Stimulated activated CD4-positive, alpha-beta T cell treated with anti-CD3 and anti-CD28 coated beads, Interleukin-1b, Interleukin-23, amount 100 ng/mL, for 1 hour (primary cell): ENCODE measurements around the gene EPHB3.

Experiments used
- DNase-seq, 2 donors: peaks; one replicate each; pipeline ENCODE4 v3.0.0-alpha.2; 2020; ENCODE audit warnings: low read depth in 2 of 2

Gene EPHB3

DNA sequence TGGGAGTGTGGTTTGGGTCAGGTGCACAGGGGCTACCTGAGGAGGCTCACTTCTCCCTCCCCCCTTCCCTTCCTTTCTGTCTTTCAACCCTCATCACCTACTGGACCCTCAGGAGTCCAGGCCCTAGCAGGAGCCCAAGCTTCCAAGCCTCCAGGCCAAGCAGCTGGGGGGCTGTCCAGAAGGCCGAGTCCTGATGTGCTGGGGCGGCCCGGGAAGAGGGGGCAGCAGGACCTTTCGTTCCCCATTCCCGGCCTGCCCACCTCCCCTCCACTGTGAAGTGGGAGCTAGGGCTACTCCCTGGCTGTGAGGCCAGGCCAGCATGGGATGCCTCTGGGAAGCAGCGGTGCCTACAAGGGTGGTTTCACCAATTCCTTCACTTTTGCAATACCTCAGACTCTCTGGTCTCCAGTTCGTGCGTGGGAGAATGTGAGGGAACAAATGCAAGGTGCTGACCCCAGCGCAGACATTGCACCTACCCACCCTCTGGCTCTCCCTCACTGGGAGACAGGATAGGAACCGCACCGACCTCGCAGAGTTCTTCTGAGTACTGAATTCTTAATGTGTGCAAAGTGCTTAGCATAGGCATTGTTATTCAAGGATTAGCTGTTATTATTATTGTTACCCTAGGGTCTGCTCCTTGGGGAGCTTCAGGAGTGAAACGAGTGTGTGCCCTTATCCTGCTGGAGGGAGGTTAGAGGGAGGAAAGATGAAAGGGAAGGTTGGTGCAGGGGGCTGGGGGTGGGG lies 2.5 kb downstream of the EPHB3 start:
- DNase-seq: no peak

DNA sequence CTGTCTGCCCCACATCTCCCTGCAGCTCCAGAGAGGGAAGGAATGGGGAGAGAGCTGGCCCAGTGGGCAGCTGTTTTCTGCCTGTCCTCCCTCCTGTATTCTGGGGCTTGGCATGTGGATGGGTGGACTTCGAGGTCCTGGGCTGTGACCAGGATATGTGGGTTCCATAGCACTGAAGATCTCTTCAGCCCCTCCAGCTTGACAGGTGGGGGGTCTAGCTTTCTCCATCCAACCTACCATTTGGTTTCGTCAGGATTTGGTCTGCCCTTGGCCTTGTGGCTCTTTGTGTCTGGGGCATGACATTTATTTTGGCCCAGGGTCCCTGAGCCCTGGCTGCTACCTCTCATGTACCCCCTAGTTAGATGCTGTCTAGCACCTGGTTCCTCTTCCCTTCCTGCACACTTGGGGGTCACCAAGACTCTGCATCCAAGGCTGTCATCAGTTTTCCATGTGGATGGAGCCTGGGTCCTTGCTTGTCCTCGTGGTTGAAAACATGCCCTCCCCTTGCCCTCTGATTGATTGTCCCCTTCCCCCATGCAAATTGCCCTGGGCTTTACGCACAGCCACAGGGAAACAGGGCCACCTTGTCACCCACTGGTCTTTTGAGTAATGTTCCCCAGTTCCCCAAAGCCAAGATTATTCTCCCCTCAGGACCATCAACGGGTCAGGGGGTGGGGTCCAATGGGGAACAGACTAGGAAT lies 3.2 kb downstream of the EPHB3 start:
- no peak for DNase-seq

DNA sequence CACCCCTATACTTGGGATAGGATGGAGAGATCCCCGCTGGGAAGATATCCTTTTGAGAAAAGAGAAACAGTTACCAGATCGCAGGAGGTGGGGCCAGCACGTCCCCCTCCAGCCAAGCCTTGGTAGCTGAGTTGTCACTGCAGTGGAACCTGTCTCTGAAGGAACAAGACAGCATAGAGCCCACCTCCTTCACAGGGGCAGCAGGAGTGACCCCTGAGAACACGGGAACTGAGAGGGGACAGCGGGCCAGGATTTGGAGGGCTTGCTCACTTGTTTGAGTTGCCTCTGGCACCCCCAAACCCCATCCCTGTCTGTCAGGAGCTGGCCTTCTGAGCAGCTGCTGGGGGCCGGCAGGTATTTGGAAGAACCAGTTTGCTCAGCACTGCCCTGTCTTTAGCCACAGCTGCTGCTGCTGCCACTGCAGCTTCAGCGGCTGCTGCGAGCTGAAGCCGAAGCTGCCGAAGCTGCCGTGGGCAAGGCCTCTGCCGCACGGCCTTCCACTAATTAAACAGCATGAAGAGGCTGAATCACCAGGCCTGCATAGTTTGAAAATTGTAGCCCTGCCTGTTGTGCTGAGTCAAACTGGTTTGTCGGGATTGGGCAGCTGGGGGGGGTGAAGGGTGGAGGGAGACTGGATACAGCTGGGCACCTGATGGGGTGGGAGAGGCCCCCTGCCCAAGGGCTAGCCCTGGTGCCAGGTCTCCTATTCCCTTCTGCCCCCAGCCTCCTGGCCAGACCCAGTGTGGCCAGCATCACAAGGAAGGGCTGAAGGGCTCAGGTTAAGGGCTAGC lies 4.0 kb downstream of the EPHB3 start:
- DNase-seq: no peak

DNA sequence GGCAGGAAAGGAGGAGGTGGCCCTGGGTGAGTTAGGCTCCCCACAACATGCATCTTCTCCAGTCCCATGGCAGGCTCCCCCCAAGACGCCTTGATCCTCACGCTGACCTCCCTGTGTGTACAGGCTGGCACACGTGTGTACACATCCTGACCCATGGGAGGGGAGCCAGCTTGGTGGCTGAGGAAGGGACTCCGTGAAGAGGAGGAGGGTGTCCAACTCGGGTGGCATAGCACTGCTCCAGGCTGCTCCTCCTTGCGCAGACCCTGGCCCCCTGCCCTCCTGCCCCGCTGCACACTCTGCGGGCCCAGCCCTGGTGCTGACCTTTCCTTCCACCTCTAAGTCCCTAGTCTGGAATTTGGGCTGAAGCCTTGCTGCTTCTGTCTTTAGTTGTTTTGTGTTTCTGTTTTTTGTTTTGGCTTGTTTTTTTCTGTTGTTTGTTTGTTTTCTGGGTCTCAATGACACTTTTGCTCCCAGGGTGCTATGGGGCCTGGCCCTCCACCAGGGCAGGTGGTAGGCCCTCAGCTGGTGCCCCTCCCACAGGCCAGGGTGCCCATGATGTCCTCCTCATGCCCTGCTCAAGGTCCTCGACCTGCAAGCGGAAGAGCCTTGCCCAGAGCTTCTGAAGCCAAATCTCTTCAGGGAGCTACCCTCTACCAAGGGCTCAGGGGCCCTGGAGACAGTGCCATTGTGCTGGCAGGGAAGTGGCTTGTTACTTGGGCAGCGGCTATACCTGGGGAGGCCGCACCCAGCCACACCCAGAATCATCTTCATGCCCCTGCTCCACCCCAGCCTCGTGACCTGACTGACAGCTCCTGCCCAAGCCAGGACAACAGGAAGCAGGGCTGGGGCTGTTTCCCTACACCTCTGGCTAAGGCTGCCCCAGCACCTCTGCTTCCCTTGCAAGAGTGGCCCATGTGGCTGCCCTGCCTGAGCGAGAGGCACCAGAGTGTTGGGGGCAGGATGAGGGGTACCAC lies 5.1 kb downstream of the EPHB3 start:
- no peak for DNase-seq

DNA sequence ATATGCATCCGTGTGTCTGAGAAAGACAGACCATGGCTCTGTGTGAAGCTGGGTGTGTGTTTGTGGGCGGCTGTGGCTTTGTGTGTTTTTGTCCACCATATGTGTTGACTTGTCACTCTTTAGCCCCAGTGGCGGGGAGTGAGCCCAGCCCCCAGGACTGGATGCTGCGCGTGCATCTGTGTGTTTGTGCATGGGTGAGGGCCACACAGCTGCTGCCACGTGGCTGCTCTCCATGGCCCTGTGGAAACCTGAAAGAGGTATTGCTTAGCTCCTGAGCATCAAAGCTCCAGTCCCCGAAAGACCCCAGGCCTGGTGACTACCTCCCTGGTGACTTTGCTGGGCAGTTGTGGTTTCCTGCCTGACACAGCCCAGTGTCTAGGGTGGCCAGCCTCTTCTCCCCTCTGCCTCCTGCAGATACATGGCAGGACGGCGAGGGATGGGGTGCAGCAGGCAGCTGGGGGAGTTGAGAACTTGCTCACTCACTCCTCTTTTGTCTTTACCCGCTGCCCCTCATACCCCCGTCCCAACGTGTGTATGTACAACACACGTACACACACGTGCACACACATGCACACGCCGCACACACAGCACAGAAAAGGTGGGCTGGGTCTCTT lies 6.5 kb downstream of the EPHB3 start:
- no peak for DNase-seq

DNA sequence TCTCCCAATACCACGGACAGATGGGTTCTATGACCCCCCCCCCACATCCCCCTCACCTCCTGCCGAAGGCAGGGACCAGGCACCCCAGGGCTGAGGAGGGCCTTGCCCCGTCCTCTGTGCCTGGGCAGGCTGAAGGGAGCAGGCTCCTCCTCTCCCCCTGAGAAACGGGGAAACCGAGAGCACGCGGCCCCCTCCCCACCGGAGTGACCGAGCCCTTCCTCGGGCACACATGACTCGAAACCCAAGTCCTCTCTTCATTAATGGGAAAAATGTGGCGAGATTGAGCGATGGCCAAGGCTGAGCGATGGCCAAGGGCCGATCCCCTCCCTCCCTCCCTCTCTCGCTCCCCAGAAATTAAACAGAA lies 7.0 kb downstream of the EPHB3 start:
- DNase-seq: no peak

DNA sequence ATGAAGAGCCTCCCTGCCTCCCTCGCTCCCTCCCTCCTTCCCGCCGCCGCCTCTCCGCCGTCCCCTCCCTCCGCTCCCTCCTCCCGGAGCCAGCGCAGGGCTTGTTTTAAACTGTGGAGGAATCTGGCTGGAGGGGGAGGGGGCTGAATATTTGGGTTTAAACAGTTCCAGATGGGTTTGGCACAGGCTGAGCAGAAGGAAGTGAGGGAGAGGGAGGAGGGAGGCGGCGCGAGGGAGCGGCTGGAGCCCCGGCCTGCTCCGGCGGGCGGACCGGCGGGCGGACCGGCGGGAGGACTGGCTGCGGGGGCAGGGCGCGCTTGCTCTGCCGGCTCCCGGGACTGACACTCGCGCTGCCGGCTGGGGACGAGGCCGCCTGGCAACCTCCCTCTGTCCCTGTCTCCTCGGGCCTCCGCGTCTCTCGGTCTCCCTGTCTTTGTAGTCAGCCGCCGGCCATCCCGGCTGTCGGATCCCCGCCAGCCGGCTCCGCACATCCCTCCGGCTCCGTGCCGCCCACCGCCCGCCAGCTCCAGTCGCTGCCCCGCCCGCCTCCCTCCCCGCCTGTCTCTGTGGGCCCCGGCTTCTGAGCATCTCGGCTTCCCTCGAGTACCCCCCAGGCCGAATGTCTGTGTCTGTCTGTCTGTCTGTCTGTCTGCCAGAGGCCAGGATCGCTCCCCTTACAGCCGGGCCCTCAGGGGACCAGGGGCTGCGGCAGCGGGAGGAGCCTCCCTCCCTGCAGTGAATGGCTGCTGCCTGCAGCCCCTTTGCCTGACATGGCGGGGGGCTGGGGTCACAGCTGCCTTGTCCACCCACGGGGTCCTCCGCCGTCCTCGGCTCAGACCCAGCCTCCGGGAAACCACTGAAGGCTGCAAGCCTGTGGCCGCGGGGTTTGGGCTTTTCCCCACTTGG lies 7.6 kb downstream of the EPHB3 start:
- no peak for DNase-seq

DNA sequence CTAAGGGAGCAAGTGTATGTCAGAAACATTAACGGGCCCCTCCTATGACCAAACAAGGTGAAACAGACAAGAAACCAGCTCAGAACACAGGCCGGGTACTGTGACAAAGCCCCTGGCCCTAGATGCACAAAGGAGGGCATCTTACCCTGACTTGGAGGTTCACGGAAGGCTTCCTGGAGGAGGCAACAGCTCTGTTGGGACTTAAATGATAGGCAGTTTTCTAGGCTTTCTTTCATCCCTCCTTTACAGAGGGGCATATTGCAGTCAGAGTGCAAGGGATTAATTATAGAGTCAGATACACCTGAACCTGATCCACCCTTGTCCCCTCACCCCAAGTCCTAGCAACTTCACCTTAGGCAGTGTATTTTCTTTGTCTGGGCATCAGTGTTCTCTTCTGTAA lies 8.4 kb downstream of the EPHB3 start:
- no peak for DNase-seq

DNA sequence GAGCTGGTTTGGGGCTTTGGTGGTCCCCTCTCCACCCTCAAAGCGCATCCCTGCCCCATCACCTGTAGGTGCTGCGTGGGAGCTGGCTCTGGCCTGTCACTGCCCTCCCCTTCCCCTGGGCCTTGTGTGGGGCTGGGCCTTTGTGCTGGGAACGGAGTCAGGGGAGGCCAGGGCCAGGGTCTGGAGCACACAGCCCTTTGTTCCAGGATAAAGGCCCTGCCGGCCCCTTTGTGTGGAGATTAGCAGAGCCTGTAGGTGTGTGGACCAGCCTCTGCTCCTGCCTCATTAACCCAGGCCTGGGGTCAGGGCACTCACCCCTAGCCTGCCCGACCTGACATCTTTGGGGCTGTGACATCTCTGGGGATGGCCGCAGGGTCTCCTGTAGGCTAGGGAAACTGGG lies 8.9 kb downstream of the EPHB3 start:
- no peak for DNase-seq

DNA sequence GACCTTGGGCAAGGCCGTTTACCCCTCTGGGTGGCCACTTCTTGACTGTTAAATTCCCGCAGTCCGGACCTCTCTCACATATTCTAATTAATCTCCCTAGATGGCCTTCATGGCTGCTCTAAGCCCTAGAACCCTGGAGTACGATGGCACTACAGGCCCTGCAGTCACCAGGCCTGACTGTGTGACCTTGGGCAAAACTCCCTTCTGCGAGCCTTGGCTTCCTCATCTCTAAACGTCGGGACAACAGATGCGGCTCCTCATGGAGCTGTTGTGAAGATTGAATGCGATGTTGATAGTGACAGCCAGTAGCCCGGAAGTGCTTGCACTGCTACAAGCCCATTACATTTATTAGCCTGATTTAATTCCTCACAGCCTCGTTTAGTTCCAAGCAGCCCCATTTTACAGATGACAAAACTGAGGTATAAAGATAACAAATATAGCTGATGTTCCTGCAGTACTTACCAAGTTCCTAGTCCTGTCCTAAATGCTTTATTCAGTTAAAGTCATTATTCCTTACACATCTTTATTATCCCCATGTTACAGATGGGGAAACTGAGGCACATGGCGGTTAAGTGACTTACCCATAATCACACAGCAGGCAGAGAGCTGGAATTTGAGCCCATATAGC lies 10.3 kb downstream of the EPHB3 start:
- DNase-seq: no peak

DNA sequence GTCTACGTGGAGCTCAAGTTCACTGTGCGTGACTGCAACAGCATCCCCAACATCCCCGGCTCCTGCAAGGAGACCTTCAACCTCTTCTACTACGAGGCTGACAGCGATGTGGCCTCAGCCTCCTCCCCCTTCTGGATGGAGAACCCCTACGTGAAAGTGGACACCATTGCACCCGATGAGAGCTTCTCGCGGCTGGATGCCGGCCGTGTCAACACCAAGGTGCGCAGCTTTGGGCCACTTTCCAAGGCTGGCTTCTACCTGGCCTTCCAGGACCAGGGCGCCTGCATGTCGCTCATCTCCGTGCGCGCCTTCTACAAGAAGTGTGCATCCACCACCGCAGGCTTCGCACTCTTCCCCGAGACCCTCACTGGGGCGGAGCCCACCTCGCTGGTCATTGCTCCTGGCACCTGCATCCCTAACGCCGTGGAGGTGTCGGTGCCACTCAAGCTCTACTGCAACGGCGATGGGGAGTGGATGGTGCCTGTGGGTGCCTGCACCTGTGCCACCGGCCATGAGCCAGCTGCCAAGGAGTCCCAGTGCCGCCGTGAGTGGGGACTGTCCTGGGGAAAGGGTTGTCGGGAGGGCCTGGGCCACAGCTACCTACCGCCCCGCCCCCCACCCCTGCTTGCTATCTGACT lies 11.2 kb downstream of the EPHB3 start:
- DNase-seq: no peak

DNA sequence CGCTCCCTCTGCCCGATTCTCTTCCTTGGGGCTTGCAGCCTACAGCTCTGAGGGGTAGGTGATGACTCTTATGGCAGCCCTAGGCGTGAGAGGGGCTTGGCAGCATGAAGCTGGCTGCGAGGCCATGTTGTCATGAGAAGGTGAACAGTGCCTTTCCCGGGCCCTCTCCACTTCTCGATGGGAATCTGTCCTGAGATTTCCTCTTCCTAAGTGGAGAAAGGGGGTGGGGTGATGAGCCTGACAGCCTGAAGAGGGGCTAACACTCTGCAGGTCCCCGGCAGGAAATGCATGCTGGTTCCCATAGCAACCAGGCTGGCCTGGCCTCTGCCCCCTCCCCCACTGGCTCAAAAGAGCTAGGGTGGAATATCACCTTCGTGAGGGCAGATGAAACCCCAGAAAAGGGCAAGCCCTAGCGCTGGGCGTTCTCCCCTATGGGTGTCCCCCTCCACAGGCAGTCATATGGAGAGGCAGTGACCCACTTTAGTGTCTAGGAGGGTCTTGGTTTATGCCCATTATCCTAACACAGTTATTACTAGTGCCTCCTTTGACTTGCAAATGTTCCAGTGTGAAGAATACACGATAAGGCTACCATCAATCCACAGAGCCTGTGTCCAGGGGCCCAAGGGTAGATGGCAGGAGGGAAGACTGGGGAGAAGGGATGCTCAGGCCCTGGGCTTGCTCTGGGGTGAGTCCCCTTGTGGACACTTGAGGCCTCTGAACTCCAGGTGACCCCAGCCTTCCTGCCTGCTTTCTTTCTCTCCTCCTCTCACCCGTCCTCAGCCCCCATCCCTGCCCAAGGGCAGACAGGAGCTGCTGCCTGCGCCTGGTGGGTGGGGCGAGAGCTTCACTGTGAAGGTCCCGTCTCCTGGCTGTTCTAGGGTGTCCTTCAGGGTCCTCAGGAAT lies 13.2 kb downstream of the EPHB3 start:
- no peak for DNase-seq

DNA sequence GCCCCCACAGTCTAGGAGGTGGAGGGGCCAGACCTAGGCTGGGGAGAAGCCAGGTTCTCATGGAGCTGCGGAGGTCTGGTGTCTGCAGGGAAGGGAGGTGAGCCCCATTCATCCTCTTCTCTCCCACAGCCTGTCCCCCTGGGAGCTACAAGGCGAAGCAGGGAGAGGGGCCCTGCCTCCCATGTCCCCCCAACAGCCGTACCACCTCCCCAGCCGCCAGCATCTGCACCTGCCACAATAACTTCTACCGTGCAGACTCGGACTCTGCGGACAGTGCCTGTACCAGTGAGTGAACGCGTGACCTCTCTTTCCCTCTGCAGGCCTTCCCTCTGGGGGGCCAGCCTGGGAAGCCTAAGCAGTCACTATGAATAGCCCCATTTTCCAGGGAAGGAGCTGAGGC lies 14.1 kb downstream of the EPHB3 start:
- DNase-seq: no peak

DNA sequence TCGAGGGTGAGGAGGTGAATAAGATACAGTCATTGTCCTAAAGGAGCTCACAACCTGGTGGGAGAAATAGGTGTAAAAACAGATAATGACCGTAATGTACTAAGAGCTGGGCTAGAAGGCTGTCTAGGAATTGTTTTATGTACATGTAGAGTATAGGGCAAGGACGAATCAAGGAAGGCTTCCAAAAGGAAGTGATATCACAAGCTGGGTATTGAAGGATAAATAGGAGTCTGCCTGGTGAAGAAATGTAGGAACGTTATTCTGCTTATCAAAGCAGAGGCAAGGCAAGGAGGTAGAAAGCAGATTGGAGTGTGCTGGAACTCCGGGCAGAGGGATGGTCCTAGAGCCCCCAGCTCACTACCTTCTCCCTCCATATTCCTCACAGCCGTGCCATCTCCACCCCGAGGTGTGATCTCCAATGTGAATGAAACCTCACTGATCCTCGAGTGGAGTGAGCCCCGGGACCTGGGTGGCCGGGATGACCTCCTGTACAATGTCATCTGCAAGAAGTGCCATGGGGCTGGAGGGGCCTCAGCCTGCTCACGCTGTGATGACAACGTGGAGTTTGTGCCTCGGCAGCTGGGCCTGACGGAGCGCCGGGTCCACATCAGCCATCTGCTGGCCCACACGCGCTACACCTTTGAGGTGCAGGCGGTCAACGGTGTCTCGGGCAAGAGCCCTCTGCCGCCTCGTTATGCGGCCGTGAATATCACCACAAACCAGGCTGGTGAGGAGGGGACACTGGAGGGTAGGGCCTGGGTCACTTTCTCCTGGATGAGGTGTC lies 15.1 kb downstream of the EPHB3 start:
- no peak for DNase-seq

DNA sequence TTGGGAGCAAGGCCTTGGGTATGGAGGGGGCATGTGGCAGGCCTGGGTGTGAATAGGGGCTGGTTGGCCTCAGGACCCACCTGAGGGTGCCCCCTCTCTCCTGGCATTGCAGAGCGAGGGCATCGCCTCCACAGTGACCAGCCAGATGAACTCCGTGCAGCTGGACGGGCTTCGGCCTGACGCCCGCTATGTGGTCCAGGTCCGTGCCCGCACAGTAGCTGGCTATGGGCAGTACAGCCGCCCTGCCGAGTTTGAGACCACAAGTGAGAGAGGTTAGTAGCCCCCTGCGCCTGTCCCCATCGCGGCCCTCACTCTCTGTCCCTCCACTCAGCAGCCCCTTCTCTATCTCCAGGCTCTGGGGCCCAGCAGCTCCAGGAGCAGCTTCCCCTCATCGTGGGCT lies 16.0 kb downstream of the EPHB3 start:
- no peak for DNase-seq

DNA sequence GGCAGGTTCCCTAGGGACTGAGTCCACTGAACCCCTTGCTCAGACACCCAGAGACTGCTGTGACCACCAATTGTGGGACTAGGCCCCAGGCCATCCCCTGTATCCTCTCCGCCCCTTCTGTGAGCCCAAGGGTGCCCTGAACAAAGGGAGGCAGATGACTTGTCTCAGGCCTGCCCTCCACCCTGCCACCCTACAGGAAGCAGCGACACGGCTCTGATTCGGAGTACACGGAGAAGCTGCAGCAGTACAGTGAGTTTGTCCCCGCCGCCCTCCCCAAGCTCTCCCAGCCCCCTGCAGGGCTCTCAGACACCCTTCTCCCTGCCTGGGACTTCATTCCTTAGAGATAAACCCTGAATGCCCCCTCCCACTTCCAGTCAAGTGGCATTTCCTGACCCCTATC lies 16.6 kb downstream of the EPHB3 start:
- no peak for DNase-seq

DNA sequence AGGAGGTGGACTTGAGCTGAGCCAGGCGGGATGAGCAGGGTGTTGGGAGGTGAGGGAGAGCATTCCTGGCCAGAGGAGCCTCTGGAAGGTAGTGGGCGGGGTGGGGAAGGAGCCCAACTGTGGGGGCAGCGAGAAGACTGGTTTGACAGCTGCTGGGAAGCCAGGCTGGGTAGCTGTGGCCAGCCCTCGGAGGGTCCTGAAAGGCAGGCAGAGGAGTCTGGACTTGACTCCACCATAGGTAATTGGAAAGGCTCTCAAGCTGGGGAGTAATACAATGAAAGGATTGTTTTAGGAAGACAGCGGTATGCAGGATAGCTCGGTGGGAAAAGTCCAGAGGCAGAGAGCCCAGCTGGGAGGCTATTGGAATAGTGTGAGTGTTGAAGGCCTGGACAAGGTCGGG lies 17.2 kb downstream of the EPHB3 start:
- DNase-seq: no peak
